ENCODE data around the gene CD4.
A peak's percentile ranks its signal among the peaks of the same experiment; 100 is the strongest.

Gene CD4

DNA sequence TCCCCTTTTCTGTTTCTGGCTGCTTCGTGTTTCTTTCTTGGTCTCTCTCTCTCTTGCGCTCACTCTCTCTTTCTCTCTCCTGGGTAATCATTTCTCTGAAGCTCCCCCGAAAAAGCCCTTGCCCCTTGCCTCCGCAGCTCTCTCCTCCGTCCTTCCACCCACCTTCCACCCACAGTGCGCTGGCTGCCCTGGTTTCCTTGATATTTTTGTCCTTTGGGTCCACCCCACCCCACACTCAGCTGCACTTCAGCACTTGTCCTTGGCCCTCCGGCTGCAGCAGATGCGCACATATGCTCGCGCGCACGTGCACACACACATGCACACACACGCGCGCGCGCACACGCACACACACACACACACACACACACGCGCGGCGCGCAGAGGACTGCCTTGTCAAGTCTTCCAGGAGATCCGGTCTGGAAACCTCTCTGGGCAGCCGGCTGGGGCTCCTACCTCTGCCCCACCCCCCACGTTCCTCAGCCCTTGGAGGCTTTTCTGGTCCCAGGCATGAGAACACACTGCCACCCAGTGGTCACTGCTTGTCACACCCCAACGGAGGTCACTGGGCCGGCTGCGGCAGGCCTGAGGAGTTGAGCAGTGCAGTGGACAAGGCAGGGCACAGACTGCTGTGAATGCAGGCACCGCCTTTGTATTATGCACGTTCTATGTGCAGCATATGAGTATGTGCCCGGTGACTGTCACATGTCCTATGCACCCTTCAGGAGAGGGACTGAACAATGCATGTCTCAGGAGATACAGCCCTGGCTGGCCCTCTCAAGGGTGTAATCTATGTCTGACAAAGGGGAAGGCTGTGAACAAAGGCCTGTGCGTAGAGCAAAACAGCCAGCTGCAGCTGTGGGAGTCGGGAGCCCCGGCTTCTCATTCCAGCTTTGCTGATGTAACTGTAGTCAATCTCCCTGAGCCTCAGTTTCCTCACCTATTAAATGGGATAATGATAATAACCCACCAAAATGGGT is 10.5 kb upstream of the CD4 start:
- DNase-seq = peak; percentile 98

DNA sequence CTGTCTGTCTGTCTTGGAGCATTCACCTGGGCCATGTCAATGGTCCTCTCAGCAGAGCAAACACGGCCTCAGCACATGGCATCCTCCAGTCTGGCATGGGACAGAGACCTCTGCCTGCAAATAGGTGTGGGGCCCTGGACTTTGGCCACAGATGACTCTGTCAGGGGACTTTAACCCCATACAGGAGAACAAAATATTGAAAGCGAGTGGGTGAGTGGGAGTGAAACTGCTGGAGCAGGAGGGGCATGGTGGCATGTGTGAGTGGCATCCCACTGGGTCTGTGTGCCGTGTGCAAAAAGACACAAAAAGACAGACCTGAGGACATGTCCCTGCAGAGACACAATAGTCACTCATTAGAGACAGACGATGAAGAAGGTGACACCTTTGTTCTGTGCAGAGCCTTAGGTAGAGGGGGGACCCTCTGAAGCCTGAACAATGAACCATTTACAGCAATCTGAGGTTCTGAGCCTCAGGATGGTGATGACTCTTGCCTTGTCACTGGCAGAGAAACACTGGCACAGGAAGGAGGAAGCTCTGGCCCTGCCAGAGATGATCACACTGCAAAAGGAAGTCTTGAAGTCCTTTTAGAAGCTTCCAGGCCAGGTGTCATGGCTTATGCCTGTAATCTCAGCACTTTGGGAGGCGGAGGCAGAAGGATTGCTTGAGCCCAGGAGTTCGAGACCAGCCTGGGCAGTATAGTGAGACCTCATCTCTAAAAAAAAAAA is 9.5 kb upstream of the CD4 start:
- DNase-seq = no peak

DNA sequence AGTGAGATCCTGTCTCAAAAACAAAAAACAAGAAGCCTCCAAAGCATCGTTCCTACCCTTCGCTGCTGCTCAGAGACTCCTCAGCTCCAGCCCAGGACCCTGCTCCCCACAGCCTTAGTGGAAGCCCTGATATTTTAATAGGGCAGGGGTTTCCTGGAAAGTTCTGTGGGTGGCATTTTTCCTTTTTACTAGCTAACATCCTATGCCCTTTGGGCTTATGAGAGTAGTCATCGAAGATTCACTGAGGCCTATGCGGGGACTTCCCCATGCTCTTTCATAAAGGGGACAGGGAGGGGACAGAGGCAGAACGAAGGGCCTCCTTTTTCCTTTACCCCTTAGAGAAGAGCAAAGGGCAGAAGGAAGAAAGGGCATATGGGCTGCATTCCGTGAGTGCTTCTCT is 8.8 kb upstream of the CD4 start:
- no peak for DNase-seq

DNA sequence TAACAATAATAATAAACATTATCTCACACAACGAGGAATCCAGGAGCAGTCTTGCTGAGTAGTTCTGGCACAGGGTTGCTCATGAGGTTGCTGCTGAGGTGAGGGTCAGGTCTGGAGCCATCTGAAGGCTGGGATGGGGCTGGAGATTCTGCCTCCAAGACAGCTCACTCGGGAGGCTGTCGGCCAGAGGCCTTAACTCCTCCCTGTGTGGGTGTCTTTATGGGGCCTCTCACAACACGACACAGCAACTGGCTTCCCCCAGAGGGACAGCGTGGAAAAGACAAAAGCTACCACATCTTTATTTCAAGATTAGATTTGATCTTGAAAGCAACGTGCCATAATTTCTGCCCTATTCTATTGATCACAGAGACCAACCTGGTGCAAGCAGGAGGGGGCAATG is 7.2 kb upstream of the CD4 start:
- DNase-seq = no peak

DNA sequence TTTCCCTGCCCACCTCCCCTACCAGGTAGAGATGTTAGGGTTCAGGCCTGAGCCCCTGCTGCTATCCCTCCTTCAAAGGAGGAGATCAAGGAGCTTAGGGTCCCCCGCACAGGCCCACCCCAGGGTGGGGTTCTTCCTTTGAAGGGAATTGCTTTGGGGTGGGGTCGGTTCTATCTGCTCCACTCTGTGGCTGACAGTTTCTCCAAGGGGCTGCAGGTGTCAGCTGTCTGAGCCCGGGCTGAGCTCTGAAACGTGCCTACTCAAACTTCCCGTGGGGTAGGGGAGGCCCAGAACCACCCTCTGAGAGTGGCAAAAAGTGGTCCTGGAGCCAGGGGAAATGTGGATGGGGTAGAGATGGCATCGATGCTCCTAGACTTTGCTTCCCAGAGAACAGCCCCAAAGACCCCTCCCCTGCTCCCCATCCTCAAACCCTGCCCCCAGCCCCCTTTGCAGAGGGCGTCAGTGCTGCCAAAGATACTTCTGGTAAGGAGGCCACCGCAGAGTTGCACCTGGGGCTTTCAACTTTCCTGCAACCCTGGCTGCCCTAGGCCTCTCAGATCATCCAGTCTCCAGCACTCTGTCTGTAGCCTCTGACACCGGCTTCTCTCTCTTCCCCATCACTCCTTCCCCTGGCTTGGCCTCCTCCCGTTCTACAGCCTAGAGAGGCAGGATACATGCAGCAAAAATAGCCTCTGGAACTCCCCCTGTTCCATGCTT is 6.3 kb upstream of the CD4 start:
- DNase-seq = no peak

DNA sequence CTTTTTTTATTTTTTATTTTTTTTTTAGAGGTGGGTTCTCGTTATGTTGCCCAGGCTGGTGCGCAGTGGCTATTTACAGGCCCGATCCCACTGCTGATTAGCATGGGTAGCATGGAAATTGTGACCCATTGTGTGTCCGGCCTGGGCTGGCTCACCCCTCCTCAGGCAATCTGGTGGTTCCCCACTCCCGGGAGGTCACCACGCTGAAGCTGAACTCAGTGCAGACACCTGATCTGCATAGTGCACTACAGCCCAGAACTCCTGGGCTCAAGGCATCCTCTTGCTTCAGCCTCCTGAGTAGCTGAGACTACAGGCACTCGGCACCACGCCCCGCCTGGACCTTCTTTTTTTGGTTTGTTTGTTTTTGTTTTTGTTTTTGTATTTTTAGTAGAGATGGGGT is 5.5 kb upstream of the CD4 start:
- DNase-seq = no peak

DNA sequence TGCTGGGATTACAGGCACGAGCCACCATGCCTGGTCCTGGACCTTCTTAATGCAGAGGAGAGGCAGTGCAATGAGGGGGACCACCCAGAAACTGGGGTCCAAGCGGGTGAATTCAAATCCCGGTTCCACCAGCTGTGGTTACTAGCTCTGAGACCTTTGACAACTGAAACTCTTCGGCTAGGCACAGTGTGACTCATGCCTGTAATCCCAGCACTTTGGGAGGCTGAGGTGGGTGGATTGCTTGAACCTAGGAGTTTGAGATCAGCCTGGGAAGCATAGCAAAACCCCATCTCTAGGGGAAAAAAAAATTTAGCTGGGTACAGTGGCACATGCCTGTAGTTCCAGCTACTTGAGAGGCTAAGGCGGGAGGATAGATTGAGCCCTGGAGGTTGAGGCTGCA is 5.0 kb upstream of the CD4 start:
- no peak for DNase-seq

DNA sequence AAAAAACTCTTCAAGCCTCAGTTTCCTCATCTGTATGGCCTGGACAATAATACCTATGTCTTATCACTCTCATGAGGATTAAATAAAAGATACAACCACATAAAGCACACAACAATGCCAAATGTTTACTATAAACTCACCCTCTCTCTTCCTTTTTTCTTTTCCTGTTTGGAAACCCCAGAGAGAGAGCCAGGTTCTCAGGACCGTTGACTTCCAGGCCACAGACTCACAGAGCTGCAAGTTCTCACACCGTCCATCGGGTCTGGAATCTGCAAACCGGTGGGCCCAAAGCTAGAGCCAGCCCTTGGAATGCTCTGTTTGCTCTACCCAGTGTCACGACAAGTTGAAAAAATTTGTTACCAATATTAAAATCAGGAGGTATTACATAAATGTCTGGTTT is 4.6 kb upstream of the CD4 start:
- DNase-seq = no peak

DNA sequence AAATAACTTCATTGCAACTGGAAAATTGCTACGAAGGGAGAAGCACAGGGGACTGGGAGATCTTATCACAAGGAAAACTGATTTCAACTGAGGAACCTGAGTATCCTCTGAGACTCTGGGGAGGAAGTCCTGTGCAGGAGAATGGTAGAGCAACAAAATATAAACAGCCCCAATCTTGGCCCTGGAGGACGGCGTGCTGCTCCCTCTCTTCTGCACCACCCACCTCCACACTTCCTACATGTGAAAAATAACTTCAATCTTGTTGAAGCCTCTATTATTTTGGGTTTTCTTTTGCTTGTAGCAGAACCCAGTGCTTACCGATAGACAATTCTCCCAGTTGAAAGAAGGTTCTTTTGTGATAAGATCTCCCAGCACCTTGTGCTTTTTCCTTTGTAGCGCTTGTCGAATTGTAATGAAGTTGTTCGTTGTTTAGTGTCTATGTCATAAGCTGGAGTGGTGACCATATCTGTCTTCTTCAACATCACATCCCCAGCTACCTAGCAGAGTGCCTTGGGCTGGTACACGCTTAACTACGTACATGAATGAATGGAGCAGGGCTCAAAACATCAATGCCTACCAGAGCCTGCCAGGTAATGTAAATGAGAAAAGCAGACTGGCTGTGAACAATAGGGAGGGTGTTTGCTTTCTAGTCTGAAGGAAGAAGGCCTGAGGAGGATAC is 2.8 kb upstream of the CD4 start:
- DNase-seq = no peak

DNA sequence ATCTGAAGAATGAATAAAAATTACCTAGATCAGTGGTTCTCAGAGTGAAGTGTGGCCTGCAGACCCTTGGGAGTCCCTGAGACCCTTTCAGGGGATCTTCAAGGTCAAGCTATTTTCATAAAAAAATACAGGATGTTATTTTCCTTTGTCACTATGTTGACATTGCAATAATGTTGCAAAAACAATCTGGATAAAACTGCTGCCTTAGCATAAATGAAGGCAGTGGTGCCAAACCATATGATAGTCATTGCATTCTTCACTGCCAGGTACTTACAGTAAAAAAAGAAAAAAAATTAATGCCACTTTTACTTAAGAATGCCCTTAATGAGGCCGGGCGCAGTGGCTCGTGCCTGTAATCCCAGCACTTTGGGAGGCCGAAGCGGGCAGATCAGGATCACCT is 2.0 kb upstream of the CD4 start:
- DNase-seq = no peak

DNA sequence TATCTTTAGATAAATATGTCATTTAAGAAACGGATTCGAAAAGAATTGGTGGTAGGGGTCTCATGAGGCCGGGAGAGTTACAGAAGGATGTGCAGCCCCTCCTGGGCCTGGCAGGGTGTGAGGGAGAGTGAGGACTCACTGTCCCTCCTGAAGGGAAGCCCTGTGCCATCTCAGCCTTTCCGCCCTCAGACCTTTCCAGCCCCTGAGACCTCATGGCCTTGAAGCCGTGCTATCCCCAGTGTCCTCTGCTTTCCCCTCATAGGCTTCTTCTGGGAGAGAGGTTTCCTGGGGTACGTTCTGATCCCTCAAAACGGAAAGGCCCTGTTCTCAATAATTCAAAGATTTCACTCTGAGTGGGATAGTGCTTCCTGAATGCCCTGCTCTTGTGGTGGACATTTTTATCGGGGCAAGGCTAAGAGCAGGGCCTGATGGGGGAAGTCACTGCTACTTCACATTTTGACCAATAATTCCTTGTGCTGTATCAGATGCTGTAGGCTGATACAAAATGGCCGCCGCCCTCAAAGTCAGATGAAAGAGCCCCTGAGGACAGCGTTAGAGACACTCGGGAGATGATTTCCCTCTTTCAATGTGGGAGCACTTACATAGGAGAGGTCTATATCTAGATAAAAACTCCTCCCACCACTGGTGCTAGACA is 1.3 kb downstream of the CD4 start:
- no peak for DNase-seq

DNA sequence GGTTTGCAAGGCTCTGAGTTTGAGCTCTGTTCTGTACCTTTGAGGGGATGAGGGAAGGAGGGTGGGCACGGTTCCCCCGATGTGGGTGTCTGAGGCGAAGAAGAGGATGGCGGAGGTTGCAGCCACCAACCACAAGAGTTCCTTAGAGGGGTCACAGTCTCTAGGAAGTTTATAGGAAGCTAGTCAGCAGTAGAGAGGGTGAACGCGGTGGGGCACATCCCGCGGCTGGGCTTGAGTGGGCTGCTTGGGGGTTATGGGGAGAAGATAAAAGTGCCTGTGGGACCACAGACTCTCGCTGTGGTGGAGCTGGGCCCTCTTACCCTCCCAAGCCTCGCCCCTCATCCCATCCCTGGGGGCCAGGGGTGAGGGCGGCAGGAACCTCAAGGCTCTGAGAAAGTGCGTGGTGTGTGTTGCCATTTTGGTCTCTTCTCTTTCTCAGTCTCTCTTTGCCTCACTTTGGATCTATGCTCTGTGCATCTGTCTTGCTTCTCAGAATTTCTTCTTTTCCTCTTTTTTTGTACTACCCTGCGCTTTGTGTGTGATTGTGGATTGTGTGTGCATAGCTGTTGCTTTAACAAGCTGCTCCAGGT is 2.7 kb downstream of the CD4 start:
- DNase-seq = no peak

DNA sequence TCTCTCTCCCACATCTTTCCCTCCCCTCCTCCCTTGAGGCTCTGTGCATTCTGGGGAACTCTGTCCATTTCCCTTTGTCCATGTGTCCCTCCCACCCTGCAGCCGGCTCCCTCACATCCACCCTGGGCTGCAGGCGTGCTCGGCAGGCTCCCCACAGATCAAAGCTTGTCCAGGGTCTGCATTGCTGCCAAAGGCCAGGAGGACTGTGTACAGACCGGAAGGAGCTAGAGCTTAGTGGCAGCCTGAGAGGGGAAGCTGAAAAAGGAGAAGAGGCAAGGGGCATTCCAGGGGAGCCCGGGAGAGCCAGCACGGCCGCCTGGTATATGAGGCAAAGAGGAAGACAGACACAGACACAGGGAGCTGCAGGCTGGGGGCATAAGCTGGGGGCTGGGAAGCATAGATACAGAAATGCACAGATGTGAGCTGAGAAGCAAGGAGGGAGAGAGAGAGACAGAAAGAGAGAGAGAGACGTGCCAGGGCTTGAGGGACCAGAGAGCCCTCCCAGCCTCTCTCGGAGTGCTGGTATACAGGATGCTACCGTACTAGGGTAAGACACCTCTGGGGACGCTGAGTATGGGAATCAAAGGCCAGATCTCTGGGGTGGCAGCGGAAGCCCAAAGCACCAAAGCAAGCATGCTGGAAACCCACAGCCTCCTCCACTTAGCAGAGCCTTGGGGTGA is 3.3 kb downstream of the CD4 start:
- DNase-seq = peak; percentile 74

DNA sequence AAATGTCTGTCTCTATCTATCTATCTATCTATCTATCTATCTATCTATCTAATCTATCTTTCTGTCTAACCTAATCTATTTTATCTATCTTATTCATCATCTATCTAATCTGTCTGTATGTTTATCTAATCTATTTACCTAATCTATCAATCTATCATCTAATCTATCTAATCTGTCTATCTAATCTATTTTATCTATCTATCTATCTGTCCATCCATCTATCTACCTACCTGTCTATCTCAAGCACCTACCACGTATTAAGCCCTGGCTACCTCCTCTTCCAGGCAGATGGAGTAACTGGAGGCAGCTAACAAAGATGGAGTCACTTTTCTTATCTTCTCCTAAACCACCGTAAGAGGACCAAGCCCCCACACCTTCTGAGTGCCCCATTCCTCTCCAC is 5.8 kb downstream of the CD4 start:
- no peak for DNase-seq

DNA sequence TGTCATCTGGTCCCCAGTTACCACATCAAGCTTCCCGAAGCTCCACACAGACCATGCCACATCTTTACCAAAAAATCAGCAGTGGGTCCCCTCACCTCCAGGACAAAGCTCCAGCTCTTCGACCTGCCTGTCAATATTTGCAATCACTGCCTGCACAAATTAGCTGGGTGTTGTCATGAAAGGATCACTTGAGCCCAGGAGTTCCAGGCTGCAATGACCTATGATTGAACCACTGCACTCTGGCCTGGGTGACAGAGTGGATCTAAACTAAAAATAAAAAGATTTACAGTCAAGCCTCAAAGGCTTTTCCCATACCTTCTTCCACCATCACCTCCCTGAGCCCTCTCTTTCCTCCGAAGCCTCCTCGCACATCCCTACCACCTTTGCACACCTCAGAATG is 7.2 kb downstream of the CD4 start:
- no peak for DNase-seq

DNA sequence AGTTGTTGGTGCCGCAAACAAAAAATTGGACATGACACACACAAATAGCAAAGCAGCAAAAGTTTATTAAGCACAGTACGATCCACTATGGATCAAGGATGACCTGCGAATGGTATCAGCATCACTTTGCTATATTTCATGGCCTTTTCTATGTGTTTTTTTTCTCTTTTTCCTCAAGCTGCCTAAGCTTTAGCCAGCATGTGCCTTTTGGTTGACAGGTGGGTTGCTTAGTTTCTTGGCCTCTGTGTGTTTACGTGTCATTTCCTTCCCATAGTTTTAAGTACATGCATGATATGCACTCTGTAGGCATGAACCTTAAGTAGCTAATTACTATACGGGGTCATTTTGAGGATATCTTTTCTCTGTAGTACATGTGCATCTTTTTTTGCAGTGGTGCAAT is 9.8 kb downstream of the CD4 start:
- no peak for DNase-seq

DNA sequence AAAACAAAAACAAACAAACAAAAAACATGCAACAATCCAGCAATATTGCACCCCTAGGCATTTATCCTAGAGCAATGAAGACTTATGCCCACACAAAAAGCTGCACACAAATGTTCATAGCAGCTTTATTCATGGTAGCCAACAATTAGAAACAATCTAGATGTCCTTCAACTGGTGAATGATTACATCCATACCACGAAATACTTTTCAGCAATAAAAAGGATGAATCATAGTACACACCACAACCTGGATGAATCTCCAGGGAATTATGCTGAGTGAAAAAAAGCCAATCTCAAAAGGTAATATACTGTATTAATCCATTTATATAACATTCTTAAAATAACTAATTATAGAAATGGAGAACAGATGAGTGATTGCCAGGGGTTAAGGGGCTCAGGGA is 17.8 kb downstream of the CD4 start:
- DNase-seq = no peak

DNA sequence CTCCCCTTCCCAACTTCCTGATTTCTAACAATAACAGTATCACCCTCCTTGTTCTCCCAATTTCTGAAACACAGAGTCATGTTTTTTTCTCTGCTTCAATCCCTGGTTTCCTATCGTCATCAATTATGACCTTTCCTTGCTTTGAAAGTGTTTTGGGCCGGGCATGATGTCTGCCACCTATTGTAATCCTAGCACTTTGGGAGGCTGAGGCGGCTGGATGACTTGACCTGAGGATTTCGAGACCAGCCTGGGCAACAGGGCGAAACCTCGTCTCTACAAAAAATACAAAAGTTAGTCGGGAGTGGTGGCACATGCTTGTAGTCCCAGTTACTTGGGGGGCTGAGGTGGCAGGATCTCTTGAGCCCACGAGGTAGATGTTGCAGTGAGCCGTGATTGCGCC is 19.7 kb downstream of the CD4 start:
- DNase-seq = no peak

DNA sequence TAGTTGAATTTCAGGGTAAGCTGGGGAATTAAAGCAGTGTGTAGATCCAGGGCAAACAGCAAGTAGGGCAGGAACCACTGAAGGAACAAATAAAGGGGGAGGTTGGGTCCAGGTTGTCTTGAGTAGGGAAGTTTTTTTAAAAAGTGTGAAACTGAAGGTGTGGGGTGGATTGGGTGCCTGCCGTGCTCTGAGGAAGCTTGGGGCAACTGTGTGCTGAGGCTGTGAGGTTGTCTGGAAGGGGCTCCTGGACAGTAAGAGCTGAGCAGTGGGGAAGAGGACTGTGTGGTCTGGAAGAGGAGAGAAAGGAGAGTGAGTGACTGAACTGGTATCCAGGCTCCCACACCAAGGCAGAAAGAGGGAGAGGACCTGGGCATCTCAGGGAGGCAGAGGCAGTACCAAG is 21.4 kb downstream of the CD4 start:
- DNase-seq = no peak

DNA sequence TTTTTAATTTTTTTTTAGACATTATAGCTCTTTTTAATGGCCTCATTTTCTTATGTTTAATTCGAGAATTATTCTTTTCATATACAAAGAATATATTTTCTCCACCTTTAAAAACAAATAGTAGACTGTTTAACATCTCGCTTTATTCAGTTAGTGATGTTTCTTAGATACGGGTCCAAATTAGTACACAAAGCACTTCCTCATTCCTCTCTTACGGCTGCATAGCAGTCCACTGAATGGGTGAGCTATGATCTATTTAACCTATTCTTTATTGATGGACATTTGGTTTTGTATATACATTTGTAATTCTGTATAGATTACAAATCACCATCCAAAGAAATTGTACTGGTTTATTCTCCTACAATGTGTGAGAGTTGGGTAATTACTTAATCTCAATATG is 24.0 kb downstream of the CD4 start:
- no peak for DNase-seq

DNA sequence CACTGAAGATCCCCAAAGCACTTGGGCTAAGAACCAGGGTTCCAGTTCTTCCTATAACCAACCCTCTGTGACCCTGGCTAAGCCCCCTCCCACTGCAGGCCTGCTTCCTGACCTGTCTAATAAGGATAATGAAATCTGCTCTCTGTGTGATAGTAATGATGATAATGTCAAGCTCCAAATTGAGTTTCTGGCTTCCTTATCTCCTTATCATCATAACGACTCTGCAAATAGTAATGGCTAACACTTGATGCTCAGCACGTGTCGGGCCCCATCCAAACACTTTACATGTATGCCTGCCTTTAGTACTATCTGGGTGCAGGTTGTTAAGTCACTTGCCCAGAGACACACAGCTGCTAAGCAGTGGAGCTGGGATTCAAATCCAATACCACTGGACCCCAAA is 27.3 kb downstream of the CD4 start:
- no peak for DNase-seq

DNA sequence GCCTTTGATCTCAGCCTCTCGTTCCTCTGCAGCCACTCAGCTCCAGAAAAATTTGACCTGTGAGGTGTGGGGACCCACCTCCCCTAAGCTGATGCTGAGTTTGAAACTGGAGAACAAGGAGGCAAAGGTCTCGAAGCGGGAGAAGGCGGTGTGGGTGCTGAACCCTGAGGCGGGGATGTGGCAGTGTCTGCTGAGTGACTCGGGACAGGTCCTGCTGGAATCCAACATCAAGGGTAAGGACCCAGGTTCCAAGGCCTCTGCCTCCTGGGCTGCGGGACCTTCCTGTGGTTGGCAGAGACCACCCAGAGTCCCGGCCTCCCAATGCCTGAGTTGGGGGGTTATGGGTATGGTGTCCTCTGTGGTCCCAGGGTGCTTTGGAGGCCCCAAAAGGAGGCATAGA is 27.8 kb downstream of the CD4 start:
- DNase-seq = no peak
